A673 (cell line): Measurements from ENCODE around the gene SPINK9. TPM values are rescaled to one million over a fixed set of nuclear protein-coding genes. Genes with fewer than 3 reads are reported as not detected.

Experiments used
- BruUV-seq: library from RNA; stranded (reverse); fragments of 400-500 nt; replicated peaks from 2 replicates; lab custom pipeline; 2021; lab: Mats Ljungman, UMichigan
- CTCF ChIA-PET: fragments of 300-600 bp; sonication (Branson Sonifier 250); formaldehyde crosslinking; loops from one replicate; lab custom pipeline; 2022; ENCODE audit warnings: antibody characterized with exemption; lab: Charles Lee
- POLR2A ChIA-PET: fragments of 300-600 bp; sonication (Branson Sonifier 250); formaldehyde crosslinking; loops from one replicate; lab custom pipeline; 2022; ENCODE audit warnings: antibody characterized with exemption; ENCODE audit not compliant: low non-redundant PET; lab: Charles Lee
- DNase-seq: peaks from one replicate; pipeline ENCODE4 v3.0.0-alpha.2; 2015; ENCODE audit warnings: low spot score
- H3K27ac ChIP-seq: fragments of 200-600 bp; sonication (generic); 2 replicates; pipeline ENCODE4 v1.5.1; 2016; ENCODE audit warnings: mixed run types, low read depth, mild to moderate bottlenecking, mixed read lengths, antibody characterized with exemption, low read length; ENCODE audit not compliant: poor library complexity, severe bottlenecking
- H3K27me3 ChIP-seq: fragments of 200-600 bp; sonication (generic); replicated peaks from 2 replicates; pipeline ENCODE4 v1.6.1; 2017; ENCODE audit warnings: mixed run types, low read depth, mild to moderate bottlenecking, mixed read lengths, antibody characterized with exemption, low read length; ENCODE audit not compliant: insufficient read depth, poor library complexity
- H3K36me3 ChIP-seq: fragments of 200-600 bp; sonication (generic); 2 replicates; pipeline ENCODE4 v1.6.1; 2016; ENCODE audit warnings: mixed run types, mild to moderate bottlenecking, mixed read lengths, antibody characterized with exemption, low read length; ENCODE audit not compliant: insufficient read depth, poor library complexity, severe bottlenecking
- H3K4me1 ChIP-seq: fragments of 200-600 bp; sonication (generic); 2 replicates; pipeline ENCODE4 v1.6.1; 2017; ENCODE audit warnings: mixed run types, mild to moderate bottlenecking, mixed read lengths, antibody characterized with exemption, low read length; ENCODE audit not compliant: insufficient read depth, poor library complexity, severe bottlenecking
- H3K4me3 ChIP-seq: fragments of 200-600 bp; sonication (generic); 2 replicates; pipeline ENCODE4 v1.5.1; 2016; ENCODE audit warnings: low read depth, mixed run types, mild to moderate bottlenecking, mixed read lengths, low read length; ENCODE audit not compliant: poor library complexity, severe bottlenecking
- H3K9me3 ChIP-seq: fragments of 200-600 bp; sonication (generic); 2 replicates; pipeline ENCODE4 v1.6.1; 2016; ENCODE audit warnings: mixed run types, low read depth, mild to moderate bottlenecking, mixed read lengths, antibody characterized with exemption, low read length; ENCODE audit not compliant: poor library complexity, severe bottlenecking
- EZH2 ChIP-seq: fragments of 200-600 bp; sonication (generic); IDR thresholded peaks from 2 replicates; pipeline ENCODE4 v1.6.1; 2017; ENCODE audit warnings: borderline replicate concordance, low read depth, mild to moderate bottlenecking, mixed read lengths, antibody characterized with exemption, low read length; ENCODE audit not compliant: poor library complexity, severe bottlenecking
- intact Hi-C: fragments of 100-400 bp; cut with micrococcal nuclease; formaldehyde crosslinking; loops from one replicate; pipeline ENCODE4 v1.10.0; 2022; ENCODE audit not compliant: unreplicated experiment
- total RNA-seq: library from RNA; stranded (reverse); gene quantifications from 2 replicates; pipeline ENCODE4 v1.2.3, GENCODE V29; 2021
- TF ChIP-seq, protein P1 (sequence below): fragments of 300-800, 200-600 bp; sonication (generic); conservative IDR thresholded peaks from 2 replicates; pipeline ENCODE4 v1.5.1; 2017; ENCODE audit warnings: low read depth, mild to moderate bottlenecking, antibody characterized with exemption, low read length, moderate library complexity, mixed read lengths

Gene SPINK9
- total RNA-seq, 1 experiment from 2014 or later = not detected

DNA sequence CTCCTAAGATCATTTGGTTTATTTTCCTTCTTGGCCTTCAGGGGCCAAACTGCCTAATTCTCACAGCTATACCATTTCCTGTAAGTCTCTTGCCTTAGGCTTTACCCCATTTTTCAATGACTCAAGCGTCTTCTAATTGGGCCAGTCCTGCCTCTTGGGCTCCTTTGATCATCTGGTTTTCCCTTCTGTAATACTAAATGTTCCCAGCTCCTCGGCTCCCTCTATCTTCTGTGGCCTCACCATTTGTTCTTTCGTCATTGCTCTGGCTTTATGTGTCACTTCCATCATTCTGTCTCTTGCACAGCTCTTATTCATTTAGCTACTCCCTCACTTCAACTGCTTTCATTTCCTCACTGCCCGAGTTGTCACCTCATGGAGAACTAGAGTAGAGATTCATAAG, 37.6 kb upstream of the SPINK9 start:
- TF ChIP-seq EZH2 = no peak
- TF ChIP-seq, protein P1, sequence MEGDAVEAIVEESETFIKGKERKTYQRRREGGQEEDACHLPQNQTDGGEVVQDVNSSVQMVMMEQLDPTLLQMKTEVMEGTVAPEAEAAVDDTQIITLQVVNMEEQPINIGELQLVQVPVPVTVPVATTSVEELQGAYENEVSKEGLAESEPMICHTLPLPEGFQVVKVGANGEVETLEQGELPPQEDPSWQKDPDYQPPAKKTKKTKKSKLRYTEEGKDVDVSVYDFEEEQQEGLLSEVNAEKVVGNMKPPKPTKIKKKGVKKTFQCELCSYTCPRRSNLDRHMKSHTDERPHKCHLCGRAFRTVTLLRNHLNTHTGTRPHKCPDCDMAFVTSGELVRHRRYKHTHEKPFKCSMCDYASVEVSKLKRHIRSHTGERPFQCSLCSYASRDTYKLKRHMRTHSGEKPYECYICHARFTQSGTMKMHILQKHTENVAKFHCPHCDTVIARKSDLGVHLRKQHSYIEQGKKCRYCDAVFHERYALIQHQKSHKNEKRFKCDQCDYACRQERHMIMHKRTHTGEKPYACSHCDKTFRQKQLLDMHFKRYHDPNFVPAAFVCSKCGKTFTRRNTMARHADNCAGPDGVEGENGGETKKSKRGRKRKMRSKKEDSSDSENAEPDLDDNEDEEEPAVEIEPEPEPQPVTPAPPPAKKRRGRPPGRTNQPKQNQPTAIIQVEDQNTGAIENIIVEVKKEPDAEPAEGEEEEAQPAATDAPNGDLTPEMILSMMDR = no peak
- Histone ChIP-seq H3K9me3 (no peaks in the 10 kb centered on the region), H3K4me1 (no peaks in the 10 kb centered on the region), H3K27ac (no peak overlapping the region), H3K36me3 (no peaks in the 10 kb centered on the region), H3K27me3 (peaks cover 32% of the 10 kb centered on the region), H3K4me3 (no peak overlapping the region)
- intact Hi-C loops = no loop called here
- no TSS peak for BruUV-seq
- no peak for DNase-seq
- ChIA-PET POLR2A (no interaction called here), CTCF (no interaction called here)

DNA sequence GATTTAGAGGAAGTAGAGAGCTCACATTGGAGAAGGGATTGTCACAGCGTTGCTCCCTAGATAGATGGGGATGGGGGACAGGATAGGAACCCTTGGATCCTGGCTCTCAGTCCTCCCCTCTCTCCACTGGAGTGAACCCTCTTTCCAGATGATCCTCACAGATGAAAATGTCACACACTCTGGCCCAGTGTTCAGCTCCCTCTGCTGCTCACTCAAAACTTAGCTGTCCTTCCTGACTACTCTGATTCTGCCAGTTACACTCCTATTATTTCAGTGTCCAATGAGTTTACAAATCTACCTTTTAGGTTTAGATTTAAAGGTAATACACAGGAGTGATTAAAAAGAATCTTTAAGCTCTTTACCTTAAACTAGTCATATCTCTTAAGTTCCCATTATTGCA, 28.9 kb upstream of the SPINK9 start:
- BruUV-seq = no TSS peak
- no peak overlapping the region for H3K27ac ChIP-seq
- POLR2A ChIA-PET = no interaction called here
- peaks cover 15% of the 10 kb centered on the region for H3K27me3 ChIP-seq
- no peaks in the 10 kb centered on the region for H3K36me3 ChIP-seq
- no peak for DNase-seq
- intact Hi-C loops = loop anchor here (10.0 kb wide), 1 partner anchor 418 kb away; no protein-coding TSS in a partner anchor
- no peak for TF ChIP-seq EZH2
- TF ChIP-seq, protein P1 = no peak
- H3K9me3 ChIP-seq = no peaks in the 10 kb centered on the region
- CTCF ChIA-PET = no interaction called here
- H3K4me3 ChIP-seq = no peak overlapping the region
- no peaks in the 10 kb centered on the region for H3K4me1 ChIP-seq

DNA sequence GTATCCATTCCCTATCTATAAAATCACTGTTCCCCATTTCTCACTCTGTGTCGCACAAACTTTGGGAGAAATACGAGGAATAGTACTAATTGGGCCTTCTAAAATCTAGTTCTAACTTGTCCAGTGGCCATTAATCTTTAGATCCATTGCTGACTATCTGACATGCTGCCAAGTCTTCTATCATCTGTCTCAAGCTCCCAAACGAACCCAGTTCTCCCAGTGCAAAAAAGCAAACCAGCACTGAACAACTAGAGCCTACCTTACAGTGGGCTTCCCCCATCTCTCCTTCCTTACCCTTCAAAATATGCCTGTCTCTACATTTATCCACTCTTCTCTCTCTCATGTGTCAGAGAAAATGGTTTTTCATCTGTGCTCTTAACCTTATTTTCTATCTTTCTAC, 26.3 kb upstream of the SPINK9 start:
- DNase-seq = no peak
- BruUV-seq = no TSS peak
- H3K4me1 ChIP-seq = no peaks in the 10 kb centered on the region
- ChIA-PET POLR2A (no interaction called here), CTCF (no interaction called here)
- intact Hi-C loops = loop anchor here (10.0 kb wide), 1 partner anchor 416 kb away; no protein-coding TSS in a partner anchor
- no peaks in the 10 kb centered on the region for H3K36me3 ChIP-seq
- no peak overlapping the region for H3K27ac ChIP-seq
- no peaks in the 10 kb centered on the region for H3K9me3 ChIP-seq
- peaks cover 8% of the 10 kb centered on the region for H3K27me3 ChIP-seq
- TF ChIP-seq, protein P1 = no peak
- TF ChIP-seq EZH2 = no peak
- no peak overlapping the region for H3K4me3 ChIP-seq
